HuH-7.5 (cell line): ENCODE results near the gene HLA-DMA.
"Not testable (repeated sequence)": the region's sequence is repeated elsewhere in the genome, so short reads cannot be mapped to it uniquely, and the experiment has no call there.

Experiments
- DNase-seq: peaks from one replicate; pipeline ENCODE4 v3.0.0; 2011; ENCODE audit warnings: low spot score

Gene HLA-DMA

DNA sequence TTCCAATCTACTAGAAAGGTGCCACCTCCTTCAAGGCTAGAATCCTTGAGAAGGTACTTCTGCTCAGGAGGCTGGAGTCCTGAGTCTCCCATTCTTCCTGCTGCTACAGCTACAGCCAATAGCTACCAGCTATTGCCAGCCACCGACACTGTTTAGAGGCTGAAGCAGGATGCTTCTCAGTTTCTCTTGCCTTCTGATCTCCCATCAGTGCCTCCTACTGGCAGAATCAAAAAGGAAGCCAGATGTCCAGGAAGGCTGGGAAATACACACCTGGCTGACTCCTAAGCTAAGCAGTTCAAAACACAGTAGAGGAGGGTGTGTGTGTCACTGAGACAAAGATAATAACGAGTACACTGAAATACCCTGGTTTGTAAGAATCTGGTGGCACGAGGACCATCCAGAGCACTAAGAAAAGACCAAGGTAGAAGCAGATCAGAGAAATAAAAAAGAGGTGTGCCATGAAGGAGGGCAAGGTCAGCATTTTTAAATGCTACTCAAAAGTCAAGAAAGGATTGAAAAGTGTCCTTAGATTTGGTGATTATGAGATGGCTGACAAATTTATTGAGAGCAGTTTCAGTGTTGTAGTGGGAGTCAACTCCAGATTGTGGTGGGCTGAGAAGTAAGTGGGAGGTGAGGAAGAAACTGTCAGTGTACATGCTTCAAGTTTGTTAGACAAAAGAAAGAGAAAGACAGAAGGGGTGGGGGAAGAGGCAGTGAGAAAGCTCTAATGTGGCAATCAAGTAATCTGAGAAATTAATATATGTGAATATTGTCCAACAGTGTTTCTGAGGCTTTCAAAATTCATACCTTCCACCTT lies 2.3 kb upstream of the HLA-DMA start:
- no peak for DNase-seq

DNA sequence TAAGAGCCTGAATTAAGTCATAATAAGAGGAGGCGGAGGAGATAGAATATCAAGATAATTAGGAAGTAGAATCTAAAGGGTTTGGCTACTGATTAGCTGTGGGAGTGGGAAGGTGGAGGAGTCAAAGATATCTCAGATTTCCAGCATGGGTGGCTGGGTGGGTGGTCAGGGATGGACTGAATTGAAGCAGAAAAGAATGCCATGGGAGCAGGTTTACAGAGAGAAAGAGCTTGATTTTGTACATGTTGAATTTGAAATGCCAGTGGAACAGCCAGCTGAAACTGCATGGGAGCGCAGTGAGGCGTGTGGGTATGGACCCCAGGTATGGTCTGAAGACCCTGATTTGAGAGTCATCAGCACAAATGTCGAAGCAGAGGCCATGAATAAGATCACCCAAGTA lies 1.4 kb upstream of the HLA-DMA start:
- no peak for DNase-seq

DNA sequence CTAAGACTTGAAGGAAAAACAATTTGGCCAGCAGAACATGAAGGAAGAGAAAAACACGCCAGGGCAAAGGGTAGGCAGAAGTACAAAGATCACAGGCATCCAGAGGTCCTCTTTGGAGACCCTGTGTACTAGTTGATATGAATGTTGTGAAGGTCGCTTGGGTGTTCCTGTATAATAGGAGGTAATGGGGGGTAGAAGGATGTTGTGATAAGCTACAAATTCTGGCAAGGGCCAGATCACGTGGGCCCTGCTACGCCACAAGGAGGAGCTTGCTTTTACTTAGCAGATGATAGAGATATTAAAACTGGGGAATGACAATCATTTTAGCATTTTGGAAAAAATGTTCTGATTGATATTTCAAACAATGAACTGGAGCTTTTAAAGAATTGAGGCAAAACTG lies 878 bp upstream of the HLA-DMA start:
- DNase-seq = no peak

DNA sequence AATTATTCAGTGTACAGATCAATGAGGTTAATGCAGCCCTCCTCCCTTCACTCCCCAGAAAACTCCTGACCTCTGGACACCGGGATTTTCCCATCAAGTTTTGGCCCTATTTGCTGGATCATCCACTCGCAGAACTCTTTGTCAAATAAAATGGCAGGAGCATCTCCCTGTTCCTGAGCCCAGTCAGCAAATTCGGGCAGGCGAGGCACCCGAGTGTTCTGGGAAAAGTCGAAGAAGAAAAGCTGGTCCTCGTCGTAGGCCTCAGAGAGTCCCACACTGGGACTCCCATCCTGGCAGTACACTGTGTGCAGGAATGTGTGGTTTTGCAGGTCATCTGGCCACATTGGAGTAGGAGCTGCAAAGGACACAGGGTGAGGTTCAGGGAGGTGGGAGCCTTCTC lies 2.4 kb downstream of the HLA-DMA start:
- no peak for DNase-seq

DNA sequence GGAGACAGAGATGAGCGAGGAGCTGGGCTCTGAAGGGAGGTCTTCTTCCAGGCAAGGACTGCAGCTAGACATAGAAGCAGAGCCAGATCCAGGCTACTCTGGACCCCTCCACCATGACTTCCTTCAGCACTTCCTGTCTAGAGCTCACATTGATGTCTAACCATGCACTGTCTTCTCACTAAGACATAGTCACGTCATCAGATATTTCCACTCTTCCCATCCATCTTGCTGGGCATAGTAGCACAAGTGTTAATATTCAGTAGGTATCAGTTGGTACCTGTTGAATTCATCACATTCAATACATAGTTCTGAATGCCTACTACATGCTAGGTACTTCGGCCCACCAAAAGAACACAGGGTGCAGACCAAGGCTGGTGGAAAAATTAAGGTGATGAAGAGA lies 2.9 kb downstream of the HLA-DMA start:
- DNase-seq = no peak

DNA sequence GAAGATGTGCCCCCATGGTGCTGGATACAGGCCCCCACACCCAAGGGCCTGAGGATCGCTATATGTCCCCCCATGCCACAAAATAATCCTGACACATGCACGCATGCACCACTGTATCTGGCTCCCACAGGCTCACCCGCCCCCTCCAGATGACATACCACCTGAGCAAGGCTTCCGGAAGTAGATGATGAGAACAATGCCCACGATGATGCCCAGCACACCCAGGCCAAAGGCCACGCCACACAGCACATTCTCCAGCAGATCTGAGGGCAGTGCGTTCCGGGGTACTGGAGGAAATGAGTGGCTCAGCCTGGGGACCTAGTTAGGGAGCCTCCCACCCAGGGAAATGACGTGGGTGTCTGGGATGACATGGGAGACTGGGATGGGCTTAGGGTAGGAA lies 3.8 kb downstream of the HLA-DMA start:
- no peak for DNase-seq

DNA sequence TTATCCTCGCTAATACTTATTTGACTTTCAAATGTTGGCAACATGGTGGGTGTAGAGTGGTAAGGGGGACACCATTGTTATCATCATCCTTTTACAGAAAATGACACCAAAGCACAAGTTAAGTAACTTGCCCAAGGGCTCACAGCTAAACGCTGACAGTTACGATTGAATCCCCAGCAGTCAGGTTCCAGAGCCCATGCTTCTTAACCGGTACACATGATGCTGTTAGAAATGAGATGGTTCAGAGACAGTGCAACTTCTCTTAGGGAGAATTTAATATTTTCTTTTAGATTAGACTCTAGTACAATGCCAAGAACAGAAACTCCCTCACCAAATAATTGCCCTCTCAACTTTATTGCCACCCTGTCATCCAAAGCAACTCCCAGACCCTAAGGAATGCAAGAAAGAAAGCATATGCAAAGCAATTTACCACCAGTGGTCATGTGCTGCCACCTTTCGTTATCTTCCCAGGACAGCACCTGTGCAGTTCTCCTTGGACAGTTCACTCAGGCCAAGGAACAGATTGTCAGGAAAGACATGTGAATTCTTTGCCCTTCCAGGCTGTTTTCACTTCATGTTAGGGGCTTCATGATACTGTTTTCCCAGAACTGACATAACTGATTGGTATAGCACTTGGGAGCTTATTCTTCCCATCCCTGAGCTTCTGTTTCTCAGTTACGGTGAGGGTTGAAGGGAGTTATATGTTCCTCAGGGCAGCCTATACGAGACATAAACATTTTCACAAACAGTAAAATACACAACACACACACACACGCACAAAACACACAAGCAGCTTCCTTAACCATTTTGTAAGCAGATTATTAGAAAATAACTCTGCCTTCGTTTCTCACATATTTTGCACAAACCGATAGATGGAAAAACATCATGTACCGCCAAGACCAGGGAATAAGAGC lies 5.1 kb downstream of the HLA-DMA start:
- DNase-seq = no peak

DNA sequence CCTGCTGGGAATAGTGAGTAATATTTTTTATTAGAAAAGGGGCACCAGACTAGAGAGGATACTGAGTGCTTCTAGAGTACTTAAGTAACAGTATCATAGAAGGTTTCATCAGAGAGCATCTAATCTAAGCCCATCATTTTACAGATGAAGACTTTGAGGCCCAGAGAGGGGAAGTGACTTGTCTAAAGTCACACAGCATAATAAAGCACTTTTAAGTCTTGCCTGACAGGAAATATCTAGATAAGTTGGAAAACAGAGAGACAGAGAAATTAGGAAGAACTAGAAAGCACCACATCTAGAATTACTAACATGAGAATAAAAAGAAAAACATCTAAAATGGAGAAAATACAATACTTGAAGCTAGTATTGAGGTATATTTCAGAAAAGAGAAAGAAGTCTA lies 6.0 kb downstream of the HLA-DMA start:
- DNase-seq = no peak

DNA sequence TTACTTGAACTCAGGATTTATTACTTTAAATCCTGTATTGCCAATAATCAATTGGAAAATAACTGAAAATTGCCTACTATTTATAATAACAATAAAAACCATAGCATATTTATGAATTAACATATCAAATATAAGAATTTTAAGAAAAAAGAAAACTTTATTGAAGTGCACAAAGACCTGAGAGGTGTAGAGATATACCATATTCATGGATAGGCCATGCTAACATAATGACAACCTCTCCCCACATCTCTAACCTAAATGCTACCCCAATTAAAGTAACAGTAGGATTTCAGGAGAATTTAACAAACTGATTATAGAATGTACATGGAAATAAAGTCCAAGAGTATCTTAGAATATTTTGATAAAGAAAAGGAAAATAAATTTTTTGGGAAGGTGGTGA lies 6.9 kb downstream of the HLA-DMA start:
- DNase-seq = no peak

DNA sequence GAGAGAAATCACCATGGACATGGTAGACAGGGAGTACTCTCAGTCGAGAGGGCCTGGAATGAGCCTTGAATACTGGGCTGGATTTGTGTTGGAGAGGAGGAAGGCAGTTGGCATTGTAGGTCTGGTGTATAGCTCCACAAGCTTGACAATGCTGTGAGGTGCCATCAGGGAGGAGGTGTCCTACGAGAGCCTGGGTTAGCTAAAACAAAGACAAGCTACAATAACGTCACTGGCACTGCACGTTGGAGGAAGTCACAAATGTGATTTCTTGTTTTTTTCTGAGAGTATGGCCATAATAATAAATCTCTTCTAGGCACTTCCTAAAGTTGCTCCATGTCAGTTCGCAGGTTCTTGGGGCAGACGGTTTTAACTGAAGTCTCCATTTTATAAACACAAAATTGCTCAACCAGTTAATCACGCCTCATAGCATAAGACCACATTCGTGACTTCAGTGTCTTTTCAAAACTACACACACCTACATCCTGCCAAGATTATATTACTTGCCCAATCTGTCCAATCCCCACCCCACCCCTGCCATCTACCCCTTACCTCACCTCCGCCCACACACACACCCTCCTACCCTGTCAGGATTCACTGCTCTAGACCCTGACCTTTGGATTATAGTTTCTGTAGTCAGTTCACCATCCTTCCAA lies 7.7 kb downstream of the HLA-DMA start:
- no peak for DNase-seq

DNA sequence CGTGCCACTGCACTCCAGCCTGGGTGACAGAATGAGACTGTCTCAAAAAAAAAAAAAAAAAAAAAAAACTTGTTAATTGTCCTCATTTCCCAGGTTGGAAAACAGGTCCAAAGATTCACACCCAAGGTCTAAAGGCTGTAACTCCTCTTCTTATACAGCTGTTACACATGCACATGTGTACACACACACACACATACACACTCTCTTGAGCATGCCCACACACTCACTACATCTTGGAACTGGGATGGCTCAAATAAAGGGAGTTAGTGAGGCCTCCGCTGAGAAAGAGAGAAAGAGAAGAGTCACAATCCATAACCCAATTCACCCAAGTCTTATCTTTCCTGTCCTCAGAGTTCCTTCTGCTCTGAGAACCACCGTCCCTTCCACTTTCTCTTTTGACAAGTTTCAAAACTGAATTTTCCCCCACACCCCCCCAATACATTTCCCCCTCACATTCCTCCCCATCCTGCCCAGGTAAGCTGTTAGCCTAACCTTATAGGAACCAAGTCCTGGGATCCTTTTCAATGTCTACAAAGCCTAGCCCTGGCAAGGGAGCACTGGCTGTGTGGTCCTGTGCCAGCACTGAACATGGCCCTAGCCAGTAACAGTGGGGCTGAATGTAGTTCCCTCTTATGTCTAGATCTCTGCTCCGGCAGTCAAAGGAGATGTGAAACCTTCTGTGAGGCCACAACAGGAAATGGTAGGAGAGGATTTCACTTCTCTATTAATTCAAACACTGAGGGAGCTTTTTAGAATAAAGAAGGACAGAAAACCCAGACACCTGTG lies 8.8 kb downstream of the HLA-DMA start:
- DNase-seq = no peak

DNA sequence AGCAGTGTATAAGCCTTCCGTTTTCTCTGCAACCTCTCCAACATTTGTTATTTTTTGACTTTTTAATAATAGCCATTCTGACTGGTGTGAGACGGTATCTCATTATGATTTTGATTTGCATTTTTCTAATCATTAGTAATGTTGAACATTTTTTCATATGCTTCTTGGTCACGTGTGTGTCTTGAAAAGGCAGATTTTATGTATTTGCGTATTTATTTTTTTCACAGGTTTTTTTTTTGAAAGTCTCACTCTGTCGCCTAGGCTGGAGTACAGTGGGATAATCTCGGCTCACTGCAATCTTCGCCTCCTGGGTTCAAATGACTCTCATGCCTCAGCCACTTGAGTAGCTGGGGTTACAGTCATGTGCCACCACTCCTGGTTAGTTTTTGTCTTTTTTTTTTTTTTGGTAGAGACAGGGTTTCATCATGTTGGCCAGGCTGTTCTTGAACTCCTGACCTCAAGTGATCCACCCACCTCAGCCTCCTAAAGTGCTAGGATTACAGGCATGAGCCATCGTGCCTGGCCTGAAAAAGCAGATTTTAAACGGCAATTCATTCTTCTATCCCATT lies 10.3 kb downstream of the HLA-DMA start:
- not testable (repeated sequence) for DNase-seq

DNA sequence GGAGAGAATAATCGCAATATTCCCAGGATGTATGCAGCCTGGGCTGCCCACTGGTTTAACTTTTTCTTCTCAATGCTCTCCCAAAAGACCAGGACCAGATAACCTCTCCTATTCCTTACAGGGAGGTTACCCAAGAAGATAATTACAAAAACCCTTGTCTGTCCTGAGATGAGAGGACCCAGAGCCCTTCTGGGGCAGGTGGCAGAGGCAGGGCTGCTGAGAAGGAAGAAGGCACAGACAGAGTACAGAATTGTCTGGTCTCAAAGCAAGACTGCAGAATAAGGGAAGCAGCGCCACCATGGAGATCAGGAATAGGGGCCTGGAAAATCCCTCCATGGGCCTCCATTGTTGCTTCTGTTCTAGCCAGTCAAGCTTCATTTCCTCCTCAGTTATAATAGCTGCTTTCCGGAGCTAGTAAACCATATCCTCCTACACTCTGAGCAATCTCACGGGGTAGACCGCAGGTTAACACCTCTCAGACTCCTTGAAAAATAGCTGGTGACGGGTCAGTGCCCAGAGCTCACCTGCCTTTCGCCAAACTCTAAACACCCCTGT lies 11.6 kb downstream of the HLA-DMA start:
- no peak for DNase-seq

DNA sequence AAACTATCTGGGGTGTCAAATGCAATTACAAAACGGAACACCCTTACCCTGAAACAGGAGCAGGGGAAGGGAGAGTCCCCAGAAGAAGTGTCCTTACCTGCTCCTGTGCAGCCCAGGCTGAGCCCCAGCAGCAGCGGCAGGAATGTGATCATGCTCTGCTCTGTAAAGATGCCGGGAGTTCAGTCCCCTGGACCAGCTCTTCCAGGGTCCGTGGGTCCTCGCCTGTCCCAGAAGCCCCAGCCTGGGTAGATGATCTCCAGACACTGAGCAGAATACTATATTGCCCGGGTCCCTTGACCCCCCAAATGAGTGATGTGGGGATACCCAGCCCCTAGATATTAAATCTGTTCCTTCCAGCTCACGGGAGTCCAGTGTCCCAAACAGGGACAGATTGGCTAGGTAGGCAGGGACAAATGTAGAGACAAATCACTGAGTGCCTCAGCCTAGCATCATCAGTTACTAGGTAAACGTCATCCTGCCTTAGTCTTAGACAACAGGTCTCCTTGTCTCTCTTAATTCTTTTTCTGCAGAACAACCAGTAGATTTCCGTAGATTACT lies 12.2 kb downstream of the HLA-DMA start, which contains the start of gene HLA-DMB:
TSS of gene HLA-DMB (minus strand) at position 373 of the 558 bp plus-strand sequence. CDS start at position 152, 221 bp downstream.
- DNase-seq = no peak

DNA sequence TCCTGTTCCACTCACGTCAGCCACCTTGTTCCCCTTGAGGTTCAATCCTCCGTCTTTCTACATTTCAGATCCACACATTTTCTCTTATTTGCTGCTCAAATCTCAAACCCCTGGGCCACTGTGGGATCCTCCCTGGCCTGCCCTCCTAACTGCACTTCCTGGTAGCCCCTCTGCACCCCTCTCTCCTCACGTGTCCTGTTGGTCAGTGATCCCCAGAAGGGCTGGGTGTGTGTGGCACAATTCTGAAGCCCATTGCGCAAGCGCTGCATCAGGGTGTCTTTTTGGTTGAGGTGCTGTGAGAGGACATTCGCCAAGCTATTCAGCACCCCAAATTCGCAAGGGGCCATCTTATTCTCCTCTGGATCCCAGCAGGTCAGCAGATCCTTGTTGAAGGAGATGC lies 14.4 kb downstream of the HLA-DMA start:
- DNase-seq = no peak

DNA sequence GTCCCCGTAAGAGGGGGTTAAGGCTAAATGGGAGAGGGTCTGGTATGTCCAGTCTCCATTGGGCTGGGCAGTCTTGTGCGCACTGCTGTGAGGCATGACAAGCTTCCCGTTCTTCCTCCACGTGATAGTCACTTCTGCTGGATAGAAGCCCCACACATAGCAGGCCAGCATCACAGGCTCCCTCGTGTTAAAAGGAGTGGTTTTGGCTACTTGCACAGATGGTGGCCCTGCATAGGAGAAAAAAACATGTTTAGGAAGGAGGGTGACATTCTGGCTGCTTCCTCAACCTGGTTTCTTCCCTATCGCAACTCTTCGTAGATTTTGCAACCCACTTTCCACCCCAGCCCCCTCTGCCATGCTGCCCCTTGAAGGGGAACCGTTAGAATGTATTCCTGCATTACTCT lies 15.7 kb downstream of the HLA-DMA start:
- DNase-seq = no peak

DNA sequence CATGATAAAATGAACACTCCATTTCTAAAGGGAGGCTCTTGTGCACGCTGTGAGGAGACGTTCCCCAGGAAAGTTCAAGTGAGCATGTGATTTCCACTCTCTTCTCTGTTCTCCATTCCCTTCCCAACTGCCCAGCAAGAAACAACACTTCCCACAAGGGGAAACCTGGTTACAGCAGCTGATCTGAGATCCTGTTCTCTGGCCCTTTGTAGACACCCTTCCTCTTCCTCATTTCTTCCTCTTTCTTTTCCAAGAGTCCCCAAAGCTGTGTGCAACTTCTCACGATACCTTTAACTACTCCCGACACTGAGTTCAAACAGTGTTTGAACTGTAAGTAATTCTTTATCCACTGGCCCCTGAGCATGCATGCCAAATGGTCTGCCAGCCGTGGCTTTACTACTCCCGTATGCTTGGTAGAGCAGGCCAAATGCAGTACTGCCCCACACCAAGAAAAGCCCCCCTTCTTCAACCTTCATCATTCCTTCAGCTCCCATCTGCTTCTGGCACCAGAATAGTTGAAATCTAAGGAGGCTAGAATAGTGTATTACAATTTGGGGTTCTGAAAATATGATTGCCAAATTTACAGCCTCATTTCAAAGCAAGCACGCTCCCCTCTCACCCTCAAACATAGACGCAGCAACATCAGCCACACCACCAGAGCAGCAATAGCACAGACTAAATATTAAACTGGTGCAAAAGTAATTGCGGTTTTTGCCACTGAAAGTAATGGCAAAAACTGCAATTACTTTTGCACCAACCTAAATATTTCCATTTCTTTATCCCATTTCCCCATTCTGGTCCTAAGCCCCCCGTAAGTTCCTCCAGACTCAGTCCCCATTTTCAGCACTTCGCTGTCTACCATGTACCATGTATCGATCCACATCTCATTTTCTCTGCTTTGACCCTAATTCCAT lies 16.4 kb downstream of the HLA-DMA start:
- DNase-seq = no peak

DNA sequence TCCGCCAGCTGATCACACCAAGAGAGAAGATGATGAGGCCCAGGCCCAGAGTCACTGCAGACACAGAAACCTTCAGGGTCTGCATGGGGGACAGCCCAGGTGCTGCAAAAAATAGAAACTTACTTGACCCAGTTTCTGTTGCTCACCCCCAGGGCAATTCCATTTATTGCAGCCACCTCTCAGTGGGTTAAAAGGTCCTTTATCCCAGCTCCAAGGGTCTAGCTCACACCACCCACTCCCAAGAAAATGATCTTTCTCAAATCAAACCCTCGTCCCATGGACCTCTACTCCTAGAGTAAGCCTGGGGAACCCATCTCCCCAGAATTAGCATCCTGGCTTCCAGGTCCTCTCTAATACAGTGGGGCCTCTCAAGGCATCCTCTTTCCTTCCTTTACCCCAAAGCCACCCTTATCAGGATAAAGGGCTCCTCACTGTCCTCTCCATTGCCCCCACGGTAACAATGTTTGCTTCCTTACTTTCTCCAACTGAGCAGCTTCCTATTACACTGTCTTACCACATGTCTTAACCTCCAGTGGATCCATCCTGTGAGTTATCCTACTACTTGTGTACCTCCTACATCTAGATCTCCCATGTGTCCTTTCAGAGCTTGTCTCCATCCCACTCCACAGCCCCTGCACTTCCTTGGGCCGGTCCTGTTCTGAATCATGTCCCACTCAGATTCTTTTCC lies 17.2 kb downstream of the HLA-DMA start:
- no peak for DNase-seq

DNA sequence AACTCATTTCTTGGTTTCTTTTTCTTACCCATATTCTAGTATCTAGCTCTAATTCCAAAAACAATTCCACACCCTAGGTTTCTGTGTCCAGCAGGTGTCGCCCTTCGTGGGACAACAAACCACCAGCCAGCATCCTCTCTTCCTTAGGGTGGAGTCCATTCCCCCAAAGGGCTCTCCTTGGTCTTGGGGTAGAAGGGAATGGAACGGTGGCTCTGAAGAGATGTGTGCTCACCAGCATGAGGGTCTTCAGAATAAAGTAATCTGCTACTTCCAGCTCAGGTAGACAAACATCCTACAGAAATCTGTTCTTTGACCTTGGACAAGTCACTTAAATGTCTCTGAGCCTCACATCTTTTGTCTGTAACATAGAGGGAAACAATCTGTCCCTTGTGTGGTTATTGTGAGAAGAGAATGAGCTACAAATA lies 19.2 kb downstream of the HLA-DMA start:
- DNase-seq = peak; percentile 25
